GM18861 (cell line): Measurements from ENCODE around the gene ZCCHC18.
"Not testable (repeated sequence)": the region's sequence is repeated elsewhere in the genome, so short reads cannot be mapped to it uniquely, and the experiment has no call there.

Experiments used
- ATAC-seq: cut with Tn5 transposase; IDR thresholded peaks from one replicate; pipeline ENCODE4 v1.9.1; 2021; ENCODE audit not compliant: unreplicated experiment

Gene ZCCHC18

DNA sequence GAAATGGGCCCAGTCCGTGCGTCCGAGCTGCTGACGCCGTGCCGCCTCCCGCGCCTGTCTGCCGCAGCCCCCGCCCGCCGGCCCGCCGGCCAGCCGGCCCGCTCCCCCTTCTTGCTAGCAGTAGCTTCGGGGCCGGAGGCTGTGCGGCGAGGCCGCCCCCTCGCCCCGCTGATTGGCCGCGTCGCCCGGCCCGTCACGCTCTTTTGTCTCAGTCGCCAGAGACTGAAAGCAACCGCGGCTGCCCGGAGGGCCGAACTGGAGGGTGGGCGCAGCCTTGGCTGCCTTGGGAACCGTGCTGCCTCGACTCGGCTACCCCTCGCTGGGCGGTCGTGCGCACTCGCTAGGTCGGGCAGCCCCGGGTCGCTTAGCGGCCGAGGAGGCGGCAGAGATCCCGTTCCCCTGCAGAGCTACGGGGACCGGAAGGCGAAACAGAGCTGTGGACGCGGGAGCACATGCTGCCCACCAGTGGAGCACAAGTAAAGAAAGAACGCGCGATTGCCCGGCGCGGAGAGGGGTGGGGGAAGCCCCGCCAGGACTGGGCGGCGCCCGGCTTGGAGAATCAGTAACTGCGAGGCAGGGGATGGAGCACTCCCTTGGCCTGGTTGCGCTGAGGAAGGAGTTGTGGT lies at the start of gene ZCCHC18:
Gene ZCCHC18 (plus strand): TSS at position 198 of the 626 bp plus-strand sequence. CDS start 1,589 bp downstream, outside the sequence.
- ATAC-seq = peak; percentile 70

DNA sequence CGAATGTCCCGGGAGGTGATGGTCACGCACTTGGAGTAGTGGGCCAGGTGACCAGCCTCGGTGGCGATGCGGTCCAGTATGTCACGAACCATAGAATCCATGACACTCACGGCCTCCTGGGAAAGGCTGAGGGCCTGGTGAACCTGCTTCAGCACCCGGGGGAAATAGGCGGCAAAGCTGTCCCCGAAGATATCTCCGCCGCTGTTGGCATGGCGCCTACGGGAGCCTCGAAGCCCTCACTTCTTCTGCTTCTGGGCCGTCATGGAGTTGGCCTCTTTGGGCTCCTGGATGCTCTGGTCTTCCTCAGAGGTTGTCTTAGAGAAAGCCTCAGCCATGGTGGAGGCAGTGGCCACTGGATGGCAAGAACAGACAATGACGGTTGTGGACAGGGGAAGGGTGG lies 49.7 kb upstream of the ZCCHC18 start:
- not testable (repeated sequence) for ATAC-seq

DNA sequence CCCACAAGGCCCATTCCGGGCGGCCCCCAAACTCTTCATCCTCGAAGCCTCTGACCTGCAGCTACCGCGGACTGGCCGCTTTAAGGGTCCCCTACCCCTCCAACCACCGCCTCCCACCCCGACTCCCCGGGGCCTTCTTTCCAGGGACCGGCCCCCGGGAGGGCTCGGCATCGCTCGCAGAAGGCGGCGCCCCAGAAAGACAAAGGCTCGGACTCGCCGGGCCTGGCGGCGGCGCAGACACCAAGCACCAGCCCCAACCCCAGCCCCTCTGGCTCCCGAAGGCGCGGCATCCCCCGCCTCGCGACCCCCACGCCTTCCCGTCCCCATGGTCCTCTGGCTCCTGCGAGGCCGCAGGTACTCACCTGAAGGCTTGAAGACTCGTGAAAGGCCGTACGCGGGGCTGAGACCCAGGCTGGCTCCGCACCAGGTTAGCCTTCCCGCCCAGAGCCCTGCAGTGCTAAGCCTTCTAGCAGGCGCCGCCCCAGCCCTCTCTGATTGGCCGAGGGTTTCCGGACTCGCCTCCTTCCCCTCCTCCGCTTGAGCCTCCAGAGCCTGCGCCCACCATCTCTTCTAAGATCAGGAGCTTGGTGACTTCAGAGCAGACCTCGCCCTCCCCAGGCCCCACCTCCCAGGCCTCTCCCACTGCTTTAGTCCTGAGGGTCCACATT lies 36.4 kb upstream of the ZCCHC18 start, which contains the start of gene TMSB15C:
Gene TMSB15C (minus strand): TSS at position 459 of the 668 bp plus-strand sequence.
- not testable (repeated sequence) for ATAC-seq

DNA sequence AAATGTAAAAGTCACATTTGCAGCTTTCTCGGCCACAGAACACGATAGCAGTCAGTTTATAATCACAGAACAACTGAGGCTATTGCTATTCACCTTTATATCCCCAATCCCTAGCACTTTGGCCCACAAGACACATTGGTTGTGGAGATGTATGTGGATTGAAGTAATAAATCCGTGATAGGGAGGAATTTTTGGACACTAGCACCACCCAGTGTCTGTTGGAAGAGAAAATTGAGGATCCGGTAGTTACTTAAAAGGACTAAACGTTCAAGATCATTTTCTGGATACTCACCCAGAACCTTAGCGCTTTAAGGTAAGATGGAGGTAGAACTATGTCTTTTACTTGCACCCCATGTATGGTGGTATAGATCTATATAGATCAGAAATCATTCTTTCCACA lies 34.5 kb upstream of the ZCCHC18 start:
- ATAC-seq = not testable (repeated sequence)

DNA sequence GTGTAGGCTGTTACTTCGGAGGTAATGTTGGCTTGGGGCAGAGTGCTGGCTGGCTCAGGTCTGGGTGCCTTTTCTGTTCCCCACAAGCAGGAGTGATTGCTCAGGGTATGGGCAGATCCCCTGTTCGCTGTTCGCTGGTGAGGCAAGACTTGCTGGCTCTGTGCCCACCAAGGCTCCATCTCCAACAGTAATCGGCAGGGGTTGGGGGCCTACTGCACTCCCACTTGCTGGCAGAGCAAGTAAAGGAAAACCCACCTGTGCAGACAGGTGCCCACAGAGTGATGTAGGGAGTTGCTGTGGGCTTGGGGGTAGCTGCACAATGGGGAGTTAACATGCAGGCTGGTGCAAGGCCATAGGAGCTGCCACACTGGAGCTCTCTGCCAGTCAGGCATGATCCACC lies 28.3 kb upstream of the ZCCHC18 start:
- no peak for ATAC-seq

DNA sequence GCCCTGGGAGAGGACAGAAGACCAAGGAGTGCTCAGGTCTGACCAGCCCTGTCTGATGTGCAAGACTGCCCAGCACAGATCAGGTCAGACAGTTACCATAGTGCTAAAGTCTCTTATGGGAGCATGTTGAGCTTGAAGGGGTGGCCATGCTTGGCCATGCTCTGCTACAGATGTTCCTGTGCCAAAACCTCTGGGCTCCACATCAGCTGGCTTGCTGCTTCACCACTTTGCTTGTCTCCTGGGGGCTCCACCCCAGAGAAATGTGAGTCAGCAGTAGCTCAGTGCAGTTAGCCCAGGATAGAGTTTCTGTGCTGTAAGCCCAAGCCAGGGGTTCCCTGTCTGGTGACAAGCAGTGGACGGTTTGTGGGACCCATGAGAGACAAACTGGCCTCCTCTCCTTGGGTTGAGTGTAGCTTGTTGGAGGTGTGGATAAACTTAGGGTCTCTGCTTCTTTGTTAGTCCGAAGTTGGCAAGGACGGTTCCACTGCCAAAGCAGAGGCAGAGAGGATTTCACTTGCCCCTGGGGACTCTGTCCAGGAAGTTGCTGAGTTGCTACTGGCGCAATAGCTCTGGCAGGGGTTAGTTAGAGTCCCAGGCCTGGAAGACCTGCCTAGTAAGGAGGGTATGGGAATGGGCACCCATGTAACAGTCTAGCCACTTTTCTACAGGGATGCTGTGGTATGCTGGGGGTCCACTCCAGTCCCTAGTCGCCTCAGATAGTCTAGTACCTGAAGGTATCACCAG lies 27.6 kb upstream of the ZCCHC18 start:
- no peak for ATAC-seq

DNA sequence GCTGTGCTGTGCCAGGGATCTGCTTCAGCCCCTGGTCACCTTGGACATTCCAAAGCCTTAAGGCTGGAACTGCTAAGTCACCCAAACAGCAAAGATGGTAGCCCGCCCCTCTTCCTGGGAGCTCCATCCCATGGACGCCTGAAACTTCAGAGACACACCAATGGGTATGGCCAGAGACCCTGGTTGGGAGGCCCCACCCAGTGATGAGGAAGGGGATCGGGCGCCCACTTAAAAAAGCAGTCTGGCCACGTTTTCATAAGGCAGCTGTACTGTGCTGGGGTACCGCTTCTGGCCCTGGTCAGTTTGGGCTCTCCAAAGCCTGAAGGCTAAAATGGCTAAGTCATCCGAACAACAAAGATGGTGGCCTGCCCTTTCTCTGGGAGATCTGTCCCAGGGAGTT lies 26.8 kb upstream of the ZCCHC18 start:
- no peak for ATAC-seq

DNA sequence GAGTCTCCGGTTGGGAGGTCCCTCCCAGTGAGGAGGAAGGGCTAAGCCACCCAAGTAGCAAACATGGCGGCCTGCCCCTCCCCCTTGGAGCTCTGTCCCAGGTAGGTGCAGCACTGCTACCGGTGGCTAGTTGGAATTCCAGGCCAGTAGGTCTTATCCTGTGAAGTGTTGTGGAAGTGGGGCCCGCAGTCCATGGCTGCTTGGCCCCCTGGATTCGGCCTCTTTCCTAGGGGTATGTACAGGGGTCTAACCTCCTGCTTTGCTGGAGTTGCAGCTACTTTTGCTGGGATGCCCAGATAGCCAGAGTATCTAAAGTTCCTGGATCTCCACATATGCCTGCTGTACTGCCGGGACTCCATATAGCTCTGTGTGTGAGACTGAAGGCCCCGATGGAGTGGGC lies 26.4 kb upstream of the ZCCHC18 start:
- no peak for ATAC-seq

DNA sequence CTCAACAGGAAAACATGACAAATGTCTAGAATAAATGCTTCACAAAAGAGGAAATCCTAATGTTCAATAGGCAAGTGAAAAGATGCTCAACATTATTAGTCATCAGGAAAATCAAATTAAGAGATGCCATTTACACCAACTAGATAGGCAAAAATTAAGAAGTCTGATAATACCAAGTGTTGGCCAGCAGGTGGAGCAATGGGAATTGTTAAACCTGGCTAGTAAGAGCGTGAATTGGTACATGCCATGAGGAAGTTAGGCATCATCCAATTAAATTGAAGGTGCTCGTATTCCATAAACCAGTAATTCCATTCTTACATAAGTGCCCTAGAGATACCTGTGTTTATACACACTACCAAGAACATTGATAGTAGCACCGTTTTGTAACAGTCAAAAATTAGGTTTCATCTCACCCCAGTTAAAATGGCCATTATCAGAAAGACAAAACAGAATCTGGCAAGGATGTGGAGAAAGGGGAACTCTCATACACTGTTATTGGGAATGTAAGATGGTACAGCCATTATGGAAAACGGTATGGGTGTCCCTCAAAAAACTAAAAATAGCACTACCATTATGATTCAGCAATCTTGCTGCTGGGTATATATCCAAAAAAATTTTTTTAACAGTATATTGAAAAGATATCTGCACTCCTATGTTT lies 14.0 kb upstream of the ZCCHC18 start:
- ATAC-seq = peak; percentile 74

DNA sequence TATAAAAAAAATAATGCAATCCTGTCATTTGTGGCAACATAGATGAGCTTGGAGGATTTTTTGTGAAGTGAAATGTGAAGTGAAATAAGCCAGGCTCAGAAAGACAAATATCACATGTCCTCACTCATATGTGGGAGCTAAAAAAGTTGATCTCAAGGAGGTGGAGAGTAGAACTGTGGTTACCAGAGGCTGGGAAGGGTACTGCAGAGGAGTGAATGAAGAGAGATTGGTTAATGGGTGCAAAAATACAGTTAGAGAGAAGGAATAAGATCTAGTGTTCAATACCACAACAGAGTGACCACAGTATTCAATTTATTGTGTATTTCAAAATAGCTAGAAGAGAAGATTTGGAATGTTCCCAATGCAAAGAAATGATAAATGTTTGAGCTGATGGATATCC lies 13.4 kb upstream of the ZCCHC18 start:
- ATAC-seq = no peak

DNA sequence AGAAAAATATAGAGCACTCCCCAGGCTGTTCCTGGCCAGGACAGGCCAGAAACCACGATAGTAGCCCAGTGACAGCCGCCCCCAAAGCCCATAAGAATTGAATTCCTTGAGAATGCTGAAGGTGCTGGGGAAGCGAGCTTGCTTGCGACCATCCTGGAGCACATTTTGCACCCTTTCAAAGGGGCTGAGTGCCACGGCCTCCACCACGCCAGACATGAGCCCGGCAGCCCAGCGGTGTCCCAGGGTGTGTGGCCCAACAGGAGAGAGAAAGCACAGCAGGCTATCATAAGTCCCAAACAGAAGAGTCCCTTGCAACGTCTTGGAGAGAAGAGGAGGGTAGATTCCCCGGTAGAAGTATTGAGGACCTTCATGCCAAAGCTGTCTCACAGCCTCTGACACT lies 7.6 kb upstream of the ZCCHC18 start:
- no peak for ATAC-seq

DNA sequence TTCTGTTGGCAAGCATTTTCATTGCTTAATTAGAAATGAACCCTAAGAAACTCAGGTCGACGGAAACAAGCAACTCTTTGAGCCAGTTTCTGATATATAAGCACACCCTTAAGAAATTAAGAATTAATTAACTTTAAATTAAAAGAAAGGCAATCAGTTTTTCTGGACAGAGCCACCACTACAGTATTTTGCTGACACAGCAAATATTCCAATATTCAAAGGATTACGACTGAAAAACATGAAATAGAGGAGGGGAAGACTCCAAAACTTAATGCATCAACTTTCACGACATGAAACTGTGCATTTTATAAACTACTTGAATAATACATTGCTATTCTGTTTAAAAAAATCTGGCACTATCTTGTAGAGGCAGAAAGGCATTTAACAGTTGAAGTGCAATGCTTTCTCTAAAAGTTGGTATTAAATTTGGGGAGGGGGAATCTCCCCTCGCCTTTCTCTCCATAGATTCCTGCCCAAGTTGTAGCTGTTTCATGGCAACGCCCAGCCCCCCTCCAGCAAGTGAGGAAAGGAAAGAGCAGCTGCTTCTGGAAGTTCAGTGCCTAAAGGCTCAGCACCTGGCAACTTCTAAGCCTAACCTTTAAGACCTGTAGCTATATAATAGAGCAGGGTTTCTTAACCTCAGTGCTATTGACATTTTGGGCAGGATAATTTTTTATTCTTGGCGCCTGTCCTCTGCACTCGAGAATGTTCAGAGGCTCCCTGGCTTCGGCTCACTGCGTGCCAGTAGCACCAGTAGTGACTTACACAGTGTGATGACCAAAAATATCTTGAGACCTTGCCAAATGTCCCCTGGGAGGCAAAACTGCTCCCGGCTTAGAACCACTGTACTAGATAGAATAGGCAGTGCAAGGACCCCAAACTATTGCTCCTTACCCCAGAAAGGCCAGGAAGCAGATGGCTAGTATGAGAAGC lies 6.7 kb upstream of the ZCCHC18 start:
- ATAC-seq = no peak

DNA sequence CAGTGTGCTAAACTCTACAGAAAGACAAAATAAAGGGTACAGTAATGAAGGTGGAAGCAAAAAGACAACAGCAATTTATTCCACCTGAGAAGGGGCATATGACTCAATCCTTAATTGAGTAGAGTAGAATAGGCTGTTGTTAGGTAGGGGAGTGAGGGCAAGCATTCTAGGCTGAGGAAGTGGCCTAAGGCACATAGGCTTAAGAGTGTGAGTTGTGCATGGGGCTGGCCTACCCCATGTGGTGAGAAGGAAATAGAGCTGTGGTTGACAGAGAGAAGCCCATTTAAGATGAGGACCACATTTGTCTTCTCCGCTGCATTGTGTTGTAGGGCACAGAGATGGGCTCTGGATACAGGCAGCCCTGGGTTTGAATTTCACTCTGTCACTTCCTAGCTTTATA lies 3.4 kb upstream of the ZCCHC18 start:
- ATAC-seq = no peak

DNA sequence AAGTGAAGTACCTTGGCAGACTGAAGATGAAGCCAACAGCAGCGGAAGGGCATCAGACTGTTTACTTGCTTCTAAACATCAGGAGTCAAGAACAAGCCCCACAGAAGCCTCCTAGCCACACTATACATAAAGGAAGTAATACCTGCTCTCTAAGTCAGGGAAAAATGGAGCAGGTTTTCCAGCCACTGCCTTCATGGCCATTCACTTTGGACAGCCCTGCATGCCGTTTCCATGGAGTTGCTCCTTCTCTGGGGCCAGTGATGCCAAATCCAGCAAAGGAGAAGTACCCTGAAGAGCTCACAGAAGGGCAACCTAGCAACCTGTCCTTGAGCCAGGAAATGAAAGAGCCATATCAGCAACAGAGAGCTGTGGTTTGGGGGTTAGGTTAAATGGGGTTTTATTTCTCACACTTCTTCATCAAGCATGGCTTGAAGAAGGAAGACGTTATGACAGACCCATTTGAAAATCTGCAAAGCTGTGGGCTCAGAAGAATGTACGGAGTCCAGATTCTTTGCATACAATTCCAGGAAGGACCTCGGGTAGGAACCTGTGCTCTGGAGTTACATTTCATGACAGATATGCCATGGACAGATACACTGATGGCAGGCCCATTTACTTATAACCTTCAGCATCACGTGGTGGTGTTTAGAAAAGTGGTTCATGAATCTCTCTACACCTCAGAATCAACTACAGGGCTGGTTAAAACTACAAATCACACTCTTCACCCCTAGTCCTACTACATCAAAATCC lies 1.7 kb upstream of the ZCCHC18 start:
- peak; percentile 27 for ATAC-seq

DNA sequence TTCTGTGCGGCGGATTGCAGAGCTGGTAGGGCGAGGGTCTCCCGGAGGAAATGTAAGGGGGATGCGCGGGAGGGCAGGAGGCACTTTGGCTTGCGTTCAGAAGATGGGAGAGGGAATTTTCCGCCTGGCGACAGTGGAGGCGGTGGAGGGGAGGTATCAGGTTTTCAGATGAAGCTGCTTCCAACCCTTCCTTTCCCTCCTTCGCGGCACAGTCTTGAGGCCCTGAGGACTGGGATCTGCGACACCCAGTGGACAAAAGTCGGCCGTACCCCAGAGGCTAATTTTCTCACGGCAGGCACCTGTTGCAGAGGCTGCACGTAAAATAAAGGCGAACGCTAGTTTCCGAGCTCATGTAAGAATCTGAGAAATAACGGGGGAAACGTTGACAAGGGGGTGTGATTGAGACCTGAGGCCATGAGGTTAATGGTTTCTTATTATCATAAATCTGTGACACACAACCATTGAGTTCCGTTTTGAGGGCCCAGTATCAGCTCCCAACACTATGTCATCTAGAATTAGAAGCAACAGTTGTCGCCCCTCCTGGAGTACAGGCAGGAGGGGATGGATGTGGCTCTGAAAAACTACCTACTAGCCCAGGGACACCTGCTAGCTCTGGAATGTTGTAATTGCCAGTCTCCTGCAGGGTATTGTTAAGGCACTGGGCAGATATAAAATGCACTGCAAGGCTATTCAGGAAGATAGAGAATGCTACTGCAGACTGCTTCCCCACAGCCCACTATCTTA lies 1.1 kb downstream of the ZCCHC18 start:
- peak; percentile 31 for ATAC-seq

DNA sequence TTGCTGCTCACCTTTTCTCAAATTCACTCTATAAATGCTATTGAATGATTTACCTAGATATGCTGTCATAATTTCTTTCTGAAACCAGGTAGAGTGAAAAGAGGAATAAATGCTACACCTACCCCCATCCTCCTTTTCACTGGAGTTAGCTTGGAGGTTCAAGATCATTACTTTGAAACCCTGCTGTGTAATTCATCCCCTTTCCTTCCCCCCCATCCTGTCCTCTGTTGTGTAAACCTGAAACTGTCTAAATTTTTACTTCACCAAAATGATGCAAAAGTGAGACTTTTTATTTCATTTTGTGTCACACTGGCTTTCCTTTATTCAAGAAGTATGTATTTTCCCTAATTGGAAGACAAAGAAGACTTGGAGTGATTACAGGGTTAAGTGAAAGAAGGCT lies 5.4 kb downstream of the ZCCHC18 start:
- no peak for ATAC-seq

DNA sequence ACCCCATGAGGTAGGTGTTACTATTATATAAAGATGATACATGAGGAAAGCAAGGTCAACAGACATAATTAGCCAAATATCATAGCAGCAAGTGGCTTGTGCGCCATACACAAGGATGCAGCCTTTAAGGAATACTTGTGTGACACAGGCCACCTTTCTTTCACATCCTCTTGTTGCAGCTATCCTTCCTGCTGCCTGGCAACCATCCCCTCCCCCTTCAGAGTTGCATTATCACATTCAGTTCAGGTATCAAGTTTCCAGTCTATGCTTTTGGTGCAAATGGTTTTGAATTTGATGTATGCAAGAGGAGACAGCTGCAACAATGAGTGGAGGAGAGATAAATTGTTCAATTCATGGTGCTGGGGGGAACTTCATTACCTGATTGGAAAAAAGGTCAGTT lies 6.4 kb downstream of the ZCCHC18 start:
- ATAC-seq = no peak

DNA sequence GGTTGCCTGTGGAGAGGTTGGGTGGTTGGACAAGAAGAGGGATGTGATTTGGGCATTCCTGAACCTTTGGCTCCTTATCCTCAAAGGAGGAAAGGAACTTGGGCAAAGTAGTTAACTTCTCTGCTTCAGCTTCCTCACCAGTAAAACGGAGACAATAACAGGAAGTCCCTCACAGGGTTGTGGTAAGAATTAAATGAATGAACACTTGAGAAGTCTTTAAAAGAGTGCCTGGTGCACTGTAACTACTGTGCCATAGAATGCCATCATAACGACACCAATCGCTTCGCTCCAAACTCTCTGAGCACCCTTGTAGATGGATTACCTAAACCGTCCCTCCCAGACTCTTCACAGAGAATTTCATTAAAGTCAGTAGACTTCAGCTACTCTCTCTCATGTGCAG lies 10.5 kb downstream of the ZCCHC18 start:
- ATAC-seq = no peak

DNA sequence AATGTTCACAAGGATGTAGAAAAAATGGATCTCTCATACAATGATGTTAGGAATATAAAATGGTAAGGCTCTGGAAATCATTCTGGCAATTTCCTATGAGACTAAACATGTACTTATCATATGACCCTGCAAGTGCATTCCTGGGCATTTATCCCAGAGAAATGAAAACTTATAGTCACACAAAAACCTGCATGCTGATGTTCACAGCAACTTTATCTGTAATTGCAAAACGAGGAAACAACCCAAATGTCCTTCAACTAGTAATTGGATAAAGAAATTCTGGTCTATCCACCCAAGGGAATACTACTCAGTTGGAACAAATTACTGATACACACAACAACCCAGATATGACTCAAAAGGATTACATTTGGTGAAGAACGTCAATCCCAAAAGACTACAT lies 14.5 kb downstream of the ZCCHC18 start:
- no peak for ATAC-seq
